Measurements from ENCODE around the gene FKBP5. TPM values are rescaled to one million over a fixed set of nuclear protein-coding genes. Genes with fewer than 3 reads are reported as not detected.

FKBP5 gene
- total and polyA plus RNA-seq, 10 donors, result 23.8 to 368 (median 148) TPM

DNA sequence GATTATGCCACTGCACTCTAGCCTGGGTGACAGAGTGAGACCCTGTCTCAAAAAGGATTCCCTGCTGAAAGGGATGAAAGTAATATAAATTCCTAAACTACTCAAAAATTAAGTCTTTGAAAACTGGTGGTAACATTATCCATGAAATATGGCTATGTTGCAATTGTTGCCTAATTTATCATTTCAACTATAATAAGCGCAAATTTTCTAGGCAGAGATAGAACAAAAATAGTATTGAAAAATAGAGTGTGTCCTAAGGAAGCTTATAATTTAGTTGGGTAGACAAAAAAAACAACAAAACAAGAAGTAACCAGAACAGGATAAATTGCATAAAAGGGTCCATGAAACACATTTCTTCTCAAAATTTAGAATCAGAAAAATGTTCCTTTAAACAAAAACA lies 68.0 kb downstream of the FKBP5 start:
- Histone ChIP-seq H3K4me1 (peaks cover 0 to 97% (median 37%) of the 10 kb centered on the region in 6 donors), H3K27me3 (replicated peaks in 1 of 7) (no peaks in the 10 kb centered on the region), H3K9me3 (no peaks in the 10 kb centered on the region), H3K36me3 (peaks cover 0 to 100% (median 27%) of the 10 kb centered on the region in 6 donors), H3K27ac (peak overlapping the region in 5 of 8 donors; percentile 4 to 96 (median 85)), H3K4me3 (no peak overlapping the region)
- TF ChIP-seq POLR2A (IDR thresholded peaks at IDR 0.05) (no peak), POLR2AphosphoS5 (IDR thresholded peaks at IDR 0.05) (no peak)
- TF ChIP-seq, protein P1, sequence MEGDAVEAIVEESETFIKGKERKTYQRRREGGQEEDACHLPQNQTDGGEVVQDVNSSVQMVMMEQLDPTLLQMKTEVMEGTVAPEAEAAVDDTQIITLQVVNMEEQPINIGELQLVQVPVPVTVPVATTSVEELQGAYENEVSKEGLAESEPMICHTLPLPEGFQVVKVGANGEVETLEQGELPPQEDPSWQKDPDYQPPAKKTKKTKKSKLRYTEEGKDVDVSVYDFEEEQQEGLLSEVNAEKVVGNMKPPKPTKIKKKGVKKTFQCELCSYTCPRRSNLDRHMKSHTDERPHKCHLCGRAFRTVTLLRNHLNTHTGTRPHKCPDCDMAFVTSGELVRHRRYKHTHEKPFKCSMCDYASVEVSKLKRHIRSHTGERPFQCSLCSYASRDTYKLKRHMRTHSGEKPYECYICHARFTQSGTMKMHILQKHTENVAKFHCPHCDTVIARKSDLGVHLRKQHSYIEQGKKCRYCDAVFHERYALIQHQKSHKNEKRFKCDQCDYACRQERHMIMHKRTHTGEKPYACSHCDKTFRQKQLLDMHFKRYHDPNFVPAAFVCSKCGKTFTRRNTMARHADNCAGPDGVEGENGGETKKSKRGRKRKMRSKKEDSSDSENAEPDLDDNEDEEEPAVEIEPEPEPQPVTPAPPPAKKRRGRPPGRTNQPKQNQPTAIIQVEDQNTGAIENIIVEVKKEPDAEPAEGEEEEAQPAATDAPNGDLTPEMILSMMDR (IDR thresholded peaks at IDR 0.05 in 8 of 11, conservative IDR thresholded peaks at IDR 0.05 in 3 of 11), result no peak
- 53 to 96% (median 78%) methylated on average over 1 of the region's 1 CpG for WGBS, 5 donors
- DNase-seq, result no peak
- intact Hi-C loops (cut with DNase I; ENCODE audit: low total_unique reads), result no loop called here

DNA sequence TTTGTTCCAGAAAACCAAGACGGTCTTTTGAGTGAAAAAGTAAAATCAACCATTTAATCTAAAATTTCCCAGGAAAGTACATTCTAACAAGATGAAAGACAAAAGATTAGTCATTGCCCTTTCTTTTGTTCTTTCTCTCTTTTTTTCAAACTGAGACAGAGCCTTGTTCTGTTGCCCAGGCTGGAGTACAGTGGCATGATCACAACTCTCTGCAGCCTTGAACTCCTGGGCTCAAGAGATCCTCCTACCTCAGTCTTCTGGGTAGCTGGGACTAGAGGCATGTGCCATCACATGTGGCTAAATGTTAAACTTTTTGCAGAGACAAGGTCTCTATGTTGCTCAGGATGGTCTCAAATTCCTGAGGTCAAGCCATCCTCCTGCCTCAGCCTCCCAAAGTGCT lies 75.0 kb downstream of the FKBP5 start:
- Histone ChIP-seq H3K36me3 (peaks cover 0 to 100% (median 39%) of the 10 kb centered on the region in 6 donors), H3K27me3 (replicated peaks in 1 of 7) (no peaks in the 10 kb centered on the region), H3K27ac (peak overlapping the region in 5 of 8 donors; percentile 68 to 96 (median 85)), H3K4me1 (peaks cover 2 to 96% (median 42%) of the 10 kb centered on the region in 6 donors), H3K4me3 (no peak overlapping the region), H3K9me3 (no peaks in the 10 kb centered on the region)
- DNase-seq, result no peak
- TF ChIP-seq POLR2AphosphoS5 (IDR thresholded peaks at IDR 0.05), result peak in 1 of 3 donors; percentile 20
- peak in 1 of 3 donors; percentile 35 for TF ChIP-seq POLR2A (IDR thresholded peaks at IDR 0.05)
- TF ChIP-seq, protein P1 (IDR thresholded peaks at IDR 0.05 in 8 of 11, conservative IDR thresholded peaks at IDR 0.05 in 3 of 11), result no peak
- WGBS, 5 donors, result 84 to 93% (median 90%) methylated on average over 1 of the region's 1 CpG
- intact Hi-C loops (cut with DNase I; ENCODE audit: low total_unique reads), result no loop called here

DNA sequence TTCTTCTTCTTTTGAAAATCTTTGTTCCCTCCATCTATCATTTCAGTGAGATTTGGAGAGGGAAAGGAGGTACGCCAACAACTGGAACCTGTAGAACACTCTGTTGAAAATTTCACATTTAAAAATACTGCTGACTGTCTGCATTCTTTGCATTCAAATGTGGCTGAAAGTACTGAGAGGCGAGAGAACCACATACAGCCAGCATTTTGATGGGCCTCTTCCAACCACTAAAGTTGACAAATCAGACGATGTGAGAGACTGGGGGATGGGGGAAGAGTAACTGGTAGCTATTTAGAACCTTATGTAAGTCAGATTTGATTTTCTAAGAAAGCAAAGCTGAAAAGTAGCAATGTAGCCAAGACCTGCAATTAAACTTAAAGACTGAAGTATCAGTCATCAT lies 77.5 kb downstream of the FKBP5 start:
- no peak overlapping the region for H3K4me3 ChIP-seq
- intact Hi-C loops (cut with DNase I; ENCODE audit: low total_unique reads), result no loop called here
- peaks cover 0 to 100% (median 23%) of the 10 kb centered on the region in 6 donors for H3K36me3 ChIP-seq
- peak overlapping the region; percentile 27 to 97 (median 46) for H3K27ac ChIP-seq
- TF ChIP-seq POLR2AphosphoS5 (IDR thresholded peaks at IDR 0.05), result no peak
- no peak for TF ChIP-seq POLR2A (IDR thresholded peaks at IDR 0.05)
- TF ChIP-seq, protein P1 (IDR thresholded peaks at IDR 0.05 in 8 of 11, conservative IDR thresholded peaks at IDR 0.05 in 3 of 11), result no peak
- no peaks in the 10 kb centered on the region for H3K9me3 ChIP-seq
- peaks cover 2 to 97% (median 38%) of the 10 kb centered on the region in 6 donors for H3K4me1 ChIP-seq
- H3K27me3 ChIP-seq (replicated peaks in 1 of 7), result no peaks in the 10 kb centered on the region
- DNase-seq, result no peak
- 55 to 66% (median 64%) methylated on average over 3 of the region's 3 CpGs for WGBS, 5 donors

DNA sequence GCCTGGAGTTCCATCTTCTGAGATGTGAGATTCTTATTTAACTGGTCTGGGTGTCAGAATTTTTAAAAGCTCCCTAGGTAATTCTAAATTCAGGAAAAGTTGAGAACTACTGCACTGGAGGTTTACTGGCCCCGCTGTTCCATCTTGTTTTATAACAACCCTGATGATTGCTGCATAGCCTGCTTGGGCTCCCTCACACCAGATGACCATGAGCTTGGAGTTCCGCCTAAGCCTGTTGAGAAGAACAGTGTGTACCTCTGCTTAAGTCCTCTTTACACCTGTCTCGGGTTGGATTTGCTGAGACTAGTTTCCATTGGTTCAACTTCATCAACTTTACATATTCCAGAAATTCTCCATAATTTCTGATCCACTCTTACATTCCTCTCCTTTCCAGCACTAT lies 77.9 kb downstream of the FKBP5 start:
- H3K36me3 ChIP-seq, result peaks cover 0 to 100% (median 23%) of the 10 kb centered on the region in 6 donors
- intact Hi-C loops (cut with DNase I; ENCODE audit: low total_unique reads), result no loop called here
- no peak overlapping the region for H3K4me3 ChIP-seq
- DNase-seq, result no peak
- H3K4me1 ChIP-seq, result peaks cover 2 to 97% (median 39%) of the 10 kb centered on the region in 6 donors
- TF ChIP-seq POLR2A (IDR thresholded peaks at IDR 0.05), result no peak
- 90 to 96% (median 95%) methylated on average over 3 of the region's 3 CpGs for WGBS, 5 donors
- no peaks in the 10 kb centered on the region for H3K9me3 ChIP-seq
- no peaks in the 10 kb centered on the region for H3K27me3 ChIP-seq (replicated peaks in 1 of 7)
- H3K27ac ChIP-seq, result peak overlapping the region; percentile 27 to 97 (median 46)

Data from spleen (tissue), 11 donors.